Epithelial cell of prostate (primary cell): ENCODE results near the gene TAAR5.
"Not testable (repeated sequence)": the region's sequence is repeated elsewhere in the genome, so short reads cannot be mapped to it uniquely, and the experiment has no call there.

ENCODE experiments used
- DNase-seq: peaks from one replicate; pipeline ENCODE4 v3.0.0-alpha.2; 2011; ENCODE audit warnings: low read depth, low spot score
- H3K27ac ChIP-seq: fragments of 450-650 bp; 2 replicates; pipeline ENCODE4 v1.5.1; 2017; ENCODE audit warnings: mild to moderate bottlenecking

Gene TAAR5

DNA sequence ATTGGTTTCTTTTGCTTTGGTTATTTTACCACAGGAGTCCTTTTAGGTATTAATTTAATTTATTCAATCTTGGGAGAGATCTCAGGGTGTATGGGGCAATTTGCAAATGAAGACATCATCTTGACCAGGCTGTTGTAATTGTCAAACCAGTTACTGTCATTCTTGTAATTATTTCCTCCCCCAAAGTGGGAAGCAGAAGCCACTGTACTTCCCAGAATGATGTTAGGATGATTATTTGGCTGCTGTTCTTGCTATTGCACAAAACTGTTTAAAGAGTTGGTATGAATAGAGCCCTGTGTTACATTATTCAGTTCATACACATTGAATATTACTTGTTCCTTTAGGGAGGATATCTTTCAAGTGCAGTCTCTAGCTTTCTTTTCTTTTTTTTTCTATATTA, 17.8 kb downstream of the TAAR5 start:
- H3K27ac ChIP-seq, result no peak overlapping the region
- no peak for DNase-seq

- DNase-seq, result no peak
Measured at GRCh38 chr6:132570221-132570777, 19.2 kb downstream of the TAAR5 start, which contains the start of gene TAAR6. Gene TAAR6, plus strand, starts transcription at chr6:132570322. Its CDS starts 0 bp downstream, at chr6:132570322.

GRCh38 chr6:132569170-132569569, 20.4 kb downstream of the TAAR5 start:
- H3K27ac ChIP-seq, result no peak overlapping the region
- DNase-seq, result no peak

More at GRCh38 chr6:132570221-132570777, 19.2 kb downstream of the TAAR5 start, which contains the start of gene TAAR6:
- no peak within 1 kb of the TSS for H3K27ac ChIP-seq

- H3K27ac ChIP-seq, result no peak overlapping the region
Measured at GRCh38 chr6:132568611-132569010, 20.9 kb downstream of the TAAR5 start.

GRCh38 chr6:132567566-132567965, 22.0 kb downstream of the TAAR5 start:
- no peak for DNase-seq
- H3K27ac ChIP-seq, result no peak overlapping the region

More at GRCh38 chr6:132568611-132569010, 20.9 kb downstream of the TAAR5 start:
- DNase-seq, result no peak

DNA sequence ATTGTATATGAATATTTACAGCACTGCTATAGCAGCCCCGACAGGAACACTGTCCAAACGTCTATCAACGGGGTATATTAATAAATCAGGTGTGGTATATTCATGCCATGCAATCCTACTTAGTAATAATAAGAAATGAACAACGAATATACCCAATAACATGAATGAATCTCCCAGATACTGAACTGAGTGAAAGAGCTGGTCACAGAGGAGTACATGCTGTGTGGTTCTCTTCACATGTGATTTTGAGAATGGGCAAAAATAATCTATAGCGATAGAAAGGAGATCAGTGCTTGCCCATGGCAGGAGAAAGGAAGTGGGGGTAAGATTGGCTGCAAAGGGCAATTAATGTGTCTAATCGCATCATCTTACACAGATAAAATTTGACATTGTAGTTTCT, 23.1 kb downstream of the TAAR5 start:
- H3K27ac ChIP-seq, result no peak overlapping the region
- DNase-seq, result no peak

DNA sequence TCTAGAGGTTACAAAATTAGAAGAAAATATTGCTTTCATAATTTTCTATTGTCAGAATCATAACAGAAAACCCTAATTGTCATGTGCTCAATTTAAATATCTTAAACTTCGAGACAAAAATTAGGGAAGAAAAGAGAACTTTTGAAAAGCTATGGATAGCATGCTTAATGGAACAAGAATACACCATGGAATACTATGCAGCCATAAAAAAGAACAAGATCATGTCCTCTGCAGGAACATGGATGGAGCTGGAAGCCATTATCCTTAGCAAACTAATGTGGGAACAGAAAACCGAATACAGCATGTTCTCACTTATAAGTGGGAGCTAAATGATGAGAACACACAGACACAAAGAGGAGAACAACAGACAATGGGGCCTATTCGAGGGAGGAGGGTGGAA, 29.5 kb downstream of the TAAR5 start:
- not testable (repeated sequence) for DNase-seq

GRCh38 chr6:132552372-132552771, 37.2 kb downstream of the TAAR5 start, which contains the start of gene TAAR8:
Gene TAAR8, plus strand, starts transcription at chr6:132552672. Its CDS starts 21 bp downstream, at chr6:132552693.
- DNase-seq, result no peak

More for the DNA sequence above, 29.5 kb downstream of the TAAR5 start:
- H3K27ac ChIP-seq, result not testable (repeated sequence)

DNA sequence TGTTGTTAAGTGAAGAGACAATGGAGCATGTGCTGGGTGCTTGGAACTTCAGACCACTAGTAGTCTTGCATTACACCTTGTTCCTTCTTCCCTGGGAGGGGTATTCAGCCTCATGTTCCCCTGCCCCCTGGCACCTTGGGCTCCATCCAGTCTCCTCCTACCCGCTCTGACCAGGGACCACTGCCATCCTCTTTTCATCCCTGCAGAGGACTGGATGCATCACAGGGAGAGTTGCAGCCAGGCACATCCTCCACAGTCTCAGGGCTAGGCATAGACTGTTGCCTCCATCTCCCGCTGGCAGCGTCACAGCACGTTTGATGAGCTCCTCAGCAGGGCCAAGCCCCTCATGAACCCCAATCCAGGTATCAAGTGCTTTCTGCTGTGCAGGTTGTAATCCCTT, 38.3 kb downstream of the TAAR5 start:
- no peak overlapping the region for H3K27ac ChIP-seq
- no peak for DNase-seq

More at GRCh38 chr6:132552372-132552771, 37.2 kb downstream of the TAAR5 start, which contains the start of gene TAAR8:
- H3K27ac ChIP-seq, result no peak within 1 kb of the TSS

DNA sequence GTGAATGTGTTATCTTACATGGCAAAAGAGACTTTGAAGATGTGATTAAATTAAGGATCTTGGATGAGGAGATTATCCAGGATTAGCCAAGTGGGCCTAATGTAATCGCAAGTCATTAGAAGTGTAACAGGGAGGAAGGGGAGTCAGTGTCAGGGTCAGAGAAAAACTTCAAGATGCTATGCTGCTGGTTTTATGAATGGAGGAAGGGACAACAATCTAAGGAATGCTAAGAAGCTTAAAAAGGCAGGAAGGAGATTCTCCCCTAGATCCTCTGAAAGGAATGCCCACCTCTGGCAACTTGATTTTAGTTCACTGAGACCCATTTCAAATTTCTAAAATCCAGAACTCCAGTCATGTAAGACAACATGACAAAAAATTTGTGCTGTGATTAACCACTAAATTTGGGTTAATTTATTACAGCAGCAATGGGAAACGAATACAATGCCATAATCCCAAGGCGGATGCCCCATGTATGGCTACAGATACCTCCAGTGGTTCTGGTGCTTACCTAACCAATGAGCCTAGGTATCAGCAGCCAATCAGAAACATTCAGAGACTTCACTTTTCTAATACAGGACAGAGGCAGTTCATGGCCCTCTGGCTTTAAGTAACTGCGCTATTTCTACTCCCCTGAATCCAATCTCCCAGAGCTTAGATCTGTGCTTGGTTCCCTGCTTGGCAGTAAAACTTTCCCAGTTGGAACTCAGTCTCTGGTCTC, 40.6 kb downstream of the TAAR5 start:
- H3K27ac ChIP-seq, result no peak overlapping the region
- DNase-seq, result no peak

- no peak for DNase-seq
- H3K27ac ChIP-seq, result no peak overlapping the region
Measured at GRCh38 chr6:132544826-132545225, 44.7 kb downstream of the TAAR5 start.
